Ovary (tissue), 9 donors: ENCODE measurements around the gene ZBTB9. TPM values are rescaled to one million over a fixed set of nuclear protein-coding genes. Genes with fewer than 3 reads are reported as not detected.

ENCODE experiments used
- DNase-seq, 5 donors: peaks; one replicate each; pipeline ENCODE4 v3.0.0-alpha.2; 2019 to 2020
- H3K27ac ChIP-seq, 2 donors: fragments of 200-600 bp; one replicate each; pipeline versions ENCODE4 v1.5.1 to v1.8.0; 2019 to 2022
- H3K27me3 ChIP-seq: fragments of 200-600 bp; one replicate; pipeline ENCODE4 v1.8.0; 2022
- H3K36me3 ChIP-seq: fragments of 200-600 bp; sonication (generic); one replicate; pipeline ENCODE4 v1.5.1; 2019
- H3K4me1 ChIP-seq: one replicate; pipeline ENCODE4 v1.8.1; 2013; ENCODE audit warnings: mild to moderate bottlenecking, moderate library complexity; ENCODE audit not compliant: insufficient read depth
- H3K4me3 ChIP-seq: fragments of 200-600 bp; sonication (generic); one replicate; pipeline ENCODE4 v1.5.1; 2017
- H3K9me3 ChIP-seq, 2 donors: fragments of 200-600 bp in 1 of 2; sonication (generic) in 1 of 2; one replicate each; pipeline versions ENCODE4 v1.5.1 to v1.8.1; 2013 to 2019; ENCODE audit warnings: mild to moderate bottlenecking in 1 of 2, moderate library complexity in 1 of 2
- CTCF ChIP-seq, 3 donors: fragments of 450-650 bp in 2 of 3; fragments of 200-600 bp in 1 of 3; IDR thresholded peaks; one replicate each; pipeline versions ENCODE4 v1.5.1 to v1.8.0; 2016 to 2022; ENCODE audit warnings: antibody characterized with exemption in 3 of 3, mild to moderate bottlenecking in 1 of 3
- EP300 ChIP-seq: sonication (generic); formaldehyde crosslinking; IDR thresholded peaks from one replicate; pipeline ENCODE4 v1.6.1; 2017; ENCODE audit warnings: antibody characterized with exemption
- POLR2A ChIP-seq: fragments of 450-650 bp; IDR thresholded peaks from one replicate; pipeline ENCODE4 v1.6.1; 2017; ENCODE audit warnings: antibody characterized with exemption, mild to moderate bottlenecking, moderate library complexity
- WGBS, 3 donors: extraction: QIAGEN DNeasy Blood & Tissue Kit in 1 of 3; methylation state at CpG; one replicate each; pipeline versions ENCODE4 v1.1.5 to v1.1.7; 2013 to 2017; 5-methylcytosine and 5-hydroxymethylcytosine counted together
- intact Hi-C, 4 donors: fragments of 100-400 bp; cut with DNase I; formaldehyde crosslinking; loops; one replicate each; pipeline versions ENCODE4 v1.11.0 to v1.15.1; 2022 to 2023
- polyA plus RNA-seq, 2 donors: library from polyadenylated mRNA; stranded (reverse); fragments of 200-250 nt in 1 of 2; fragments of 350-450 nt in 1 of 2; fragmentation: Illumina TruSeq in 1 of 2; extraction: RNeasy Lipid Tissue Mini Kit (QIAGEN cat#74804) in 1 of 2; gene quantifications; one replicate each; pipeline ENCODE4 v1.2.3, GENCODE V29; 2013 to 2014
- total RNA-seq, 7 donors: library from RNA; depleted of rRNA in 2 of 7; stranded (reverse); fragments of >200 nt in 2 of 7; fragmentation: NEBNext Ultra II Directional in 3 of 7; extraction: Animal tissue kit (Norgen Biotek cat#: 25700) in 3 of 7; gene quantifications; one replicate each; pipeline versions ENCODE4 v1.1.0 to v1.2.4, GENCODE V29; 2016 to 2023
- donor health status: DM: no; HTN: no; CAD: no; lungs with moderate emphysema.
- donor health status: DM: no; HTN: no; CAD: no.
- donor health status: Bipolar disorder and iron deficiency.
- donor health status: DM: yes; HTN: yes; CAD: no.
- donor health status: DM: no; HTN: no; CAD: no.
- donor health status: DM: yes; HTN: yes; CAD: no.

The ZBTB9 gene
- total and polyA plus RNA-seq, 9 donors, result 2.4 to 13.5 (median 8.8) TPM

GRCh38 chr6:33458676-33459075 is 4.3 kb downstream of the ZBTB9 start:
- Histone ChIP-seq H3K36me3 (no peaks in the 10 kb centered on the region), H3K27me3 (no peaks in the 10 kb centered on the region), H3K4me1 (peaks cover 4% of the 10 kb centered on the region), H3K27ac (no peak overlapping the region), H3K4me3 (no peak overlapping the region), H3K9me3 (no peaks in the 10 kb centered on the region)
- no peak for TF ChIP-seq POLR2A
- TF ChIP-seq CTCF (IDR thresholded peaks at IDR 0.05), result no peak
- no peak for TF ChIP-seq EP300
- intact Hi-C loops, result loop anchor here in 1 of 4 donors (10.0 kb wide), 1 partner anchor 106 kb away; no protein-coding TSS in a partner anchor
- DNase-seq, result no peak
- 50 to 69% (median 68%) methylated on average over 3 of the region's 3 CpGs for WGBS, 3 donors

GRCh38 chr6:33459226-33459625 is 4.8 kb downstream of the ZBTB9 start:
- no peak overlapping the region for H3K27ac ChIP-seq
- WGBS, 3 donors, result 87 to 95% (median 94%) methylated on average over 2 of the region's 2 CpGs
- no peak overlapping the region for H3K4me3 ChIP-seq
- TF ChIP-seq CTCF (IDR thresholded peaks at IDR 0.05) (no peak), POLR2A (no peak), EP300 (no peak)
- intact Hi-C loops, result loop anchor here in 1 of 4 donors (10.0 kb wide), 1 partner anchor 106 kb away; no protein-coding TSS in a partner anchor
- no peaks in the 10 kb centered on the region for H3K9me3 ChIP-seq
- no peaks in the 10 kb centered on the region for H3K27me3 ChIP-seq
- H3K4me1 ChIP-seq, result peaks cover 4% of the 10 kb centered on the region
- no peaks in the 10 kb centered on the region for H3K36me3 ChIP-seq
- DNase-seq, result no peak

- H3K27ac ChIP-seq, result no peak overlapping the region
- WGBS, 3 donors, result 90 to 95% (median 94%) methylated on average over 4 of the region's 4 CpGs
- H3K4me3 ChIP-seq, result no peak overlapping the region
- TF ChIP-seq POLR2A (no peak), CTCF (IDR thresholded peaks at IDR 0.05) (no peak), EP300 (no peak)
- H3K9me3 ChIP-seq, result no peaks in the 10 kb centered on the region
- no peaks in the 10 kb centered on the region for H3K4me1 ChIP-seq
- DNase-seq, result no peak
- H3K36me3 ChIP-seq, result no peaks in the 10 kb centered on the region
- no peaks in the 10 kb centered on the region for H3K27me3 ChIP-seq
- intact Hi-C loops, result no loop called here
Measured at GRCh38 chr6:33466075-33466735, 11.8 kb downstream of the ZBTB9 start.

- DNase-seq, result no peak
- H3K9me3 ChIP-seq, result no peaks in the 10 kb centered on the region
- no peaks in the 10 kb centered on the region for H3K27me3 ChIP-seq
- no peaks in the 10 kb centered on the region for H3K36me3 ChIP-seq
- no peaks in the 10 kb centered on the region for H3K4me1 ChIP-seq
- intact Hi-C loops, result no loop called here
- H3K27ac ChIP-seq, result no peak overlapping the region
- TF ChIP-seq POLR2A (no peak), CTCF (IDR thresholded peaks at IDR 0.05) (no peak), EP300 (no peak)
- no peak overlapping the region for H3K4me3 ChIP-seq
- WGBS, 3 donors, result 72 to 79% (median 77%) methylated on average over 7 of the region's 7 CpGs
Measured at GRCh38 chr6:33467091-33467490, 12.7 kb downstream of the ZBTB9 start.
